ENCODE results near the gene CNTN1. TPM values are rescaled to one million over a fixed set of nuclear protein-coding genes. Genes with fewer than 3 reads are reported as not detected.
"Not testable (repeated sequence)": the region's sequence is repeated elsewhere in the genome, so short reads cannot be mapped to it uniquely, and the experiment has no call there.

Gene CNTN1
- polyA plus RNA-seq, 1 donor from 2014 or later, result 101 TPM

DNA sequence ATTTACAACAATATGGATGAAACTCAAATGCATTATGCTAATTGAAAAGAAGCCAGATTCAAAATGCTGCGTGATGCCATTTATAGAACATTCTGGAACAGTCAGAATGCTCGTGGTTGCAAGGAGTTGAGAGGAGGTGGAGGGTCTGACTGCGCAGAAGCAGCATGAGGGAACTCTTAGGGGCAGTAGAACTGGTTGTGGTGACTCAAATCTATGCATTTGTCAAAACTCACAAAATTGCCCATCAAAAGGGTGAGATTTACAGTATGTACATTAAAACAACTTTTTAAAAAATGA is 382.2 kb downstream of the CNTN1 start:
- Histone ChIP-seq H3K9me2 (ENCODE audit: insufficient read depth, low read length) (no peaks in the 10 kb centered on the region), H2AFZ (ENCODE audit: low read depth, low read length) (no peak overlapping the region), H3K9ac (ENCODE audit: low read length) (no peak overlapping the region), H3K9me3 (ENCODE audit: low read length) (no peaks in the 10 kb centered on the region), H3K27ac (ENCODE audit: low read length) (no peak overlapping the region), H3K4me2 (ENCODE audit: low read length) (no peak overlapping the region), H3K4me3 (ENCODE audit: low read length) (no peak overlapping the region), H3K27me3 (ENCODE audit: insufficient read depth, low read depth, low read length) (no peaks in the 10 kb centered on the region), H3K79me2 (replicated peaks; ENCODE audit: insufficient read depth, low read length) (no peaks in the 10 kb centered on the region), H3K36me3 (ENCODE audit: insufficient read depth, low read length) (no peaks in the 10 kb centered on the region), H4K20me1 (ENCODE audit: insufficient read depth) (no peaks in the 10 kb centered on the region), H3F3A (ENCODE audit: insufficient read depth, low read length, poor library complexity, severe bottlenecking) (no peaks in the 10 kb centered on the region)
- TF ChIP-seq, protein P1, sequence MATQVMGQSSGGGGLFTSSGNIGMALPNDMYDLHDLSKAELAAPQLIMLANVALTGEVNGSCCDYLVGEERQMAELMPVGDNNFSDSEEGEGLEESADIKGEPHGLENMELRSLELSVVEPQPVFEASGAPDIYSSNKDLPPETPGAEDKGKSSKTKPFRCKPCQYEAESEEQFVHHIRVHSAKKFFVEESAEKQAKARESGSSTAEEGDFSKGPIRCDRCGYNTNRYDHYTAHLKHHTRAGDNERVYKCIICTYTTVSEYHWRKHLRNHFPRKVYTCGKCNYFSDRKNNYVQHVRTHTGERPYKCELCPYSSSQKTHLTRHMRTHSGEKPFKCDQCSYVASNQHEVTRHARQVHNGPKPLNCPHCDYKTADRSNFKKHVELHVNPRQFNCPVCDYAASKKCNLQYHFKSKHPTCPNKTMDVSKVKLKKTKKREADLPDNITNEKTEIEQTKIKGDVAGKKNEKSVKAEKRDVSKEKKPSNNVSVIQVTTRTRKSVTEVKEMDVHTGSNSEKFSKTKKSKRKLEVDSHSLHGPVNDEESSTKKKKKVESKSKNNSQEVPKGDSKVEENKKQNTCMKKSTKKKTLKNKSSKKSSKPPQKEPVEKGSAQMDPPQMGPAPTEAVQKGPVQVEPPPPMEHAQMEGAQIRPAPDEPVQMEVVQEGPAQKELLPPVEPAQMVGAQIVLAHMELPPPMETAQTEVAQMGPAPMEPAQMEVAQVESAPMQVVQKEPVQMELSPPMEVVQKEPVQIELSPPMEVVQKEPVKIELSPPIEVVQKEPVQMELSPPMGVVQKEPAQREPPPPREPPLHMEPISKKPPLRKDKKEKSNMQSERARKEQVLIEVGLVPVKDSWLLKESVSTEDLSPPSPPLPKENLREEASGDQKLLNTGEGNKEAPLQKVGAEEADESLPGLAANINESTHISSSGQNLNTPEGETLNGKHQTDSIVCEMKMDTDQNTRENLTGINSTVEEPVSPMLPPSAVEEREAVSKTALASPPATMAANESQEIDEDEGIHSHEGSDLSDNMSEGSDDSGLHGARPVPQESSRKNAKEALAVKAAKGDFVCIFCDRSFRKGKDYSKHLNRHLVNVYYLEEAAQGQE (IDR thresholded peaks at IDR 0.05; ENCODE audit: borderline replicate concordance), result no peak

DNA sequence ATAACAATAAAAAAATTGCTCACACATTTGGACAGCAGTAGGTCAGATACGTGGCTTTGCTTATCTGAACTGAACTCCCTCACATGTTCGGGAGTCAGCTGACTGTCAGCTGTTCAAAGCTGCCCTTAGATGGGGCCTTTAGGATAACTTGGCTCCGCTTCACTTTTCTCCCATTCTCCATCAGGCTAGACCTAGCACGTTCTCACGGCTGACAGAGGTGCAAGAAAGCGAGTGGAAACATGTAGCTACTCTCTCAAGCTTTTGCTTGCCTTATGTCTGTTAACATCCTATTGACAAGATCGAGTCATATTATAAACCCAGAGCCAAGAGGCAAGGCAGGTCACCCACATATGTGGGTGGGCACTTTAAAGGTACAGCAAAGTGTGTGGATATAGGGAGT is 383.9 kb downstream of the CNTN1 start:
- no peaks in the 10 kb centered on the region for H3K9me2 ChIP-seq (ENCODE audit: insufficient read depth, low read length)
- H3K9ac ChIP-seq (ENCODE audit: low read length), result no peak overlapping the region
- H2AFZ ChIP-seq (ENCODE audit: low read depth, low read length), result no peak overlapping the region
- no peaks in the 10 kb centered on the region for H4K20me1 ChIP-seq (ENCODE audit: insufficient read depth)
- H3K27ac ChIP-seq (ENCODE audit: low read length), result no peak overlapping the region
- no peaks in the 10 kb centered on the region for H3K36me3 ChIP-seq (ENCODE audit: insufficient read depth, low read length)
- no peak overlapping the region for H3K4me2 ChIP-seq (ENCODE audit: low read length)
- no peak overlapping the region for H3K4me3 ChIP-seq (ENCODE audit: low read length)
- no peaks in the 10 kb centered on the region for H3K79me2 ChIP-seq (replicated peaks; ENCODE audit: insufficient read depth, low read length)
- TF ChIP-seq, protein P1 (IDR thresholded peaks at IDR 0.05; ENCODE audit: borderline replicate concordance), result no peak
- TF ChIP-seq, protein P2, sequence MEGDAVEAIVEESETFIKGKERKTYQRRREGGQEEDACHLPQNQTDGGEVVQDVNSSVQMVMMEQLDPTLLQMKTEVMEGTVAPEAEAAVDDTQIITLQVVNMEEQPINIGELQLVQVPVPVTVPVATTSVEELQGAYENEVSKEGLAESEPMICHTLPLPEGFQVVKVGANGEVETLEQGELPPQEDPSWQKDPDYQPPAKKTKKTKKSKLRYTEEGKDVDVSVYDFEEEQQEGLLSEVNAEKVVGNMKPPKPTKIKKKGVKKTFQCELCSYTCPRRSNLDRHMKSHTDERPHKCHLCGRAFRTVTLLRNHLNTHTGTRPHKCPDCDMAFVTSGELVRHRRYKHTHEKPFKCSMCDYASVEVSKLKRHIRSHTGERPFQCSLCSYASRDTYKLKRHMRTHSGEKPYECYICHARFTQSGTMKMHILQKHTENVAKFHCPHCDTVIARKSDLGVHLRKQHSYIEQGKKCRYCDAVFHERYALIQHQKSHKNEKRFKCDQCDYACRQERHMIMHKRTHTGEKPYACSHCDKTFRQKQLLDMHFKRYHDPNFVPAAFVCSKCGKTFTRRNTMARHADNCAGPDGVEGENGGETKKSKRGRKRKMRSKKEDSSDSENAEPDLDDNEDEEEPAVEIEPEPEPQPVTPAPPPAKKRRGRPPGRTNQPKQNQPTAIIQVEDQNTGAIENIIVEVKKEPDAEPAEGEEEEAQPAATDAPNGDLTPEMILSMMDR (IDR thresholded peaks at IDR 0.05; ENCODE audit: poor library complexity, severe bottlenecking), result no peak
- TF ChIP-seq MXI1 (conservative IDR thresholded peaks at IDR 0.05; ENCODE audit: poor library complexity, severe bottlenecking) (no peak), POLR2AphosphoS5 (IDR thresholded peaks at IDR 0.05) (no peak), SMC3 (conservative IDR thresholded peaks at IDR 0.05; ENCODE audit: poor library complexity) (no peak), EZH2 (IDR thresholded peaks at IDR 0.05; ENCODE audit: borderline replicate concordance, insufficient read depth, low read length, poor library complexity, severe bottlenecking) (no peak), TAF1 (IDR thresholded peaks at IDR 0.05; ENCODE audit: low read depth) (no peak)
- H3K9me3 ChIP-seq (ENCODE audit: low read length), result no peaks in the 10 kb centered on the region
- H3F3A ChIP-seq (ENCODE audit: insufficient read depth, low read length, poor library complexity, severe bottlenecking), result no peaks in the 10 kb centered on the region
- H3K27me3 ChIP-seq (ENCODE audit: insufficient read depth, low read depth, low read length), result no peaks in the 10 kb centered on the region

DNA sequence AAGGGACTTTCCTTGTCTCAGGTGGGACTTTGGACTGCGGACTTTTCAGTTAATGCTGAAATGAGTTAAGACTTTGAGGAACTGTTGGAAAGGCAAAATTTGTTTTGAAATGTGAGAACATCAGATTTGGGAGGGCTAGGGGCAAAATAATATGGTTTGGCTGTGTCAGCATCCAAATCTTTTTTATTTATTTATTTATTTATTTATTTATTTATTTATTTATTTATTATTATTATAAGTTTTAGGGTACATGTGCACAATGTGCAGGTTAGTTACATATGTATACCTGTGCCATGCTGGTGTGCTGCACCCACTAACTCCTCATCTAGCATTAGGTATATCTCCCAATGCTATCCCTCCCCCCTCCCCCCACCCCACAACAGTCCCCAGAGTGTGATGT is 389.0 kb downstream of the CNTN1 start:
- not testable (repeated sequence) for H3K4me2 ChIP-seq (ENCODE audit: low read length); H3K9me3 ChIP-seq (ENCODE audit: low read length); H3K36me3 ChIP-seq (ENCODE audit: insufficient read depth, low read length); H3K27me3 ChIP-seq (ENCODE audit: insufficient read depth, low read depth, low read length); H3K9me2 ChIP-seq (ENCODE audit: insufficient read depth, low read length); H3K4me3 ChIP-seq (ENCODE audit: low read length); H3K27ac ChIP-seq (ENCODE audit: low read length); H3F3A ChIP-seq (ENCODE audit: insufficient read depth, low read length, poor library complexity, severe bottlenecking); H4K20me1 ChIP-seq (ENCODE audit: insufficient read depth); H3K9ac ChIP-seq (ENCODE audit: low read length); H3K79me2 ChIP-seq (replicated peaks; ENCODE audit: insufficient read depth, low read length); H2AFZ ChIP-seq (ENCODE audit: low read depth, low read length)

Measured in neural cell (in vitro differentiated cells).